Fibroblast of lung (primary cell): ENCODE results near the gene ADGRB3. TPM values are rescaled to one million over a fixed set of nuclear protein-coding genes. Genes with fewer than 3 reads are reported as not detected.
A peak's percentile ranks its signal among the peaks of the same experiment; 100 is the strongest.

Experiments used
- DNase-seq, 2 donors: peaks; one replicate each; pipeline versions ENCODE4 v3.0.0 to v3.0.0-alpha.2; 2010; ENCODE audit warnings: low read depth in 2 of 2
- H2AFZ ChIP-seq: 2 replicates; pipeline ENCODE4 v1.5.1; 2012; ENCODE audit warnings: low read length, control low read depth, inconsistent platforms
- H3K27ac ChIP-seq: 2 replicates; pipeline ENCODE4 v1.5.1; 2011; ENCODE audit warnings: low read length, control low read depth; ENCODE audit not compliant: insufficient read depth
- H3K27me3 ChIP-seq: 2 replicates; pipeline ENCODE4 v1.5.1; 2011; ENCODE audit warnings: mild to moderate bottlenecking, low read length; ENCODE audit not compliant: control insufficient read depth, insufficient read depth
- H3K36me3 ChIP-seq: 2 replicates; pipeline ENCODE4 v1.5.1; 2011; ENCODE audit warnings: low read length; ENCODE audit not compliant: control insufficient read depth, insufficient read depth
- H3K4me1 ChIP-seq: 2 replicates; pipeline ENCODE4 v1.5.1; 2011; ENCODE audit warnings: low read length; ENCODE audit not compliant: control insufficient read depth, insufficient read depth; ENCODE audit errors: extremely low read depth
- H3K4me2 ChIP-seq: 2 replicates; pipeline ENCODE4 v1.5.1; 2011; ENCODE audit warnings: low read length, control low read depth; ENCODE audit not compliant: insufficient read depth; ENCODE audit errors: extremely low read depth
- H3K4me3 ChIP-seq, 4 experiments: fragments of 200-600 bp in 1 of 4; sonication (generic) in 1 of 4; replicated peaks in 1 of 4; 2 replicates each; pipeline ENCODE4 v1.5.1; 2011 to 2016; ENCODE audit warnings: low read length in 4 of 4, low read depth in 3 of 4, mild to moderate bottlenecking in 3 of 4, control low read depth in 2 of 4, inconsistent platforms in 1 of 4, mixed read lengths in 1 of 4; ENCODE audit not compliant: insufficient read depth in 1 of 4; ENCODE audit errors: control extremely low read depth in 1 of 4
- H3K79me2 ChIP-seq: 2 replicates; pipeline ENCODE4 v1.5.1; 2012; ENCODE audit warnings: mild to moderate bottlenecking, low read length, inconsistent platforms; ENCODE audit not compliant: control insufficient read depth, insufficient read depth
- H3K9ac ChIP-seq: 2 replicates; pipeline ENCODE4 v1.5.1; 2011; ENCODE audit warnings: mild to moderate bottlenecking, low read length, control low read depth; ENCODE audit not compliant: insufficient read depth
- H3K9me3 ChIP-seq: 2 replicates; pipeline ENCODE4 v1.5.1; 2012; ENCODE audit warnings: low read depth, low read length; ENCODE audit not compliant: control insufficient read depth, insufficient read depth
- H4K20me1 ChIP-seq: 2 replicates; pipeline ENCODE4 v1.5.1; 2011; ENCODE audit warnings: low read length; ENCODE audit not compliant: control insufficient read depth, insufficient read depth; ENCODE audit errors: extremely low read depth
- CTCF ChIP-seq, 2 donors: IDR thresholded peaks in 1 of 2; conservative IDR thresholded peaks in 1 of 2; 1 replicate in 1 of 2; 2 replicates in 1 of 2; pipeline ENCODE4 v1.5.1; 2011 to 2012; ENCODE audit warnings: low read length in 2 of 2, control low read depth in 1 of 2, inconsistent platforms in 1 of 2, low read depth in 1 of 2, mild to moderate bottlenecking in 1 of 2
- EZH2 ChIP-seq: IDR thresholded peaks from 2 replicates; pipeline ENCODE4 v1.5.1; 2012; ENCODE audit warnings: low read length, control low read depth, mild to moderate bottlenecking; ENCODE audit errors: missing control alignments
- polyA plus RNA-seq, 2 donors: library from polyadenylated mRNA; depleted of rRNA in 1 of 2; stranded (reverse) in 1 of 2; unstranded in 1 of 2; fragments of >200 nt; gene quantifications; 2 replicates each; pipeline ENCODE4 v1.2.1, GENCODE V29; 2011 to 2012; ENCODE audit warnings: missing spikeins in 1 of 2
- total RNA-seq: library from RNA; depleted of rRNA; stranded (reverse); fragments of >200 nt; gene quantifications from 2 replicates; pipeline ENCODE4 v1.2.1, GENCODE V29; 2014

Gene ADGRB3
- total and polyA plus RNA-seq, 2 donors (not counting 1 experiment from before 2014, with no cell fraction given): 0.33 TPM; not detected in 1

GRCh38 chr6:69232911-69233448 lies 597.9 kb downstream of the ADGRB3 start:
- Histone ChIP-seq H3K36me3 (no peaks in the 10 kb centered on the region), H3K9ac (no peak overlapping the region), H2AFZ (no peak overlapping the region), H3K4me1 (no peaks in the 10 kb centered on the region), H3K4me3 (no peak overlapping the region), H4K20me1 (no peaks in the 10 kb centered on the region), H3K27ac (no peak overlapping the region), H3K9me3 (no peaks in the 10 kb centered on the region), H3K4me2 (no peak overlapping the region), H3K27me3 (no peaks in the 10 kb centered on the region), H3K79me2 (no peaks in the 10 kb centered on the region)
- DNase-seq: peak; percentile 65 to 75
- TF ChIP-seq CTCF (conservative IDR thresholded peaks at IDR 0.05 in 1 of 2, IDR thresholded peaks at IDR 0.05 in 1 of 2; ENCODE audit: low read depth in 1 of 2, low read length in 2 of 2) (no peak), EZH2 (no peak)

- no peak overlapping the region for H3K9ac ChIP-seq
- no peaks in the 10 kb centered on the region for H3K27me3 ChIP-seq
- no peaks in the 10 kb centered on the region for H3K9me3 ChIP-seq
- H3K4me1 ChIP-seq: no peaks in the 10 kb centered on the region
- H3K27ac ChIP-seq: no peak overlapping the region
- no peak overlapping the region for H3K4me3 ChIP-seq
- no peaks in the 10 kb centered on the region for H4K20me1 ChIP-seq
- no peak overlapping the region for H2AFZ ChIP-seq
- no peaks in the 10 kb centered on the region for H3K36me3 ChIP-seq
- H3K4me2 ChIP-seq: no peak overlapping the region
- no peaks in the 10 kb centered on the region for H3K79me2 ChIP-seq
- no peak for DNase-seq
- TF ChIP-seq CTCF (conservative IDR thresholded peaks at IDR 0.05 in 1 of 2, IDR thresholded peaks at IDR 0.05 in 1 of 2; ENCODE audit: low read depth in 1 of 2, low read length in 2 of 2) (no peak), EZH2 (no peak)
Measured at GRCh38 chr6:69238067-69238466, 603.0 kb downstream of the ADGRB3 start.

- Histone ChIP-seq H3K27ac (no peak overlapping the region), H3K4me2 (no peak overlapping the region), H3K4me3 (no peak overlapping the region), H4K20me1 (no peaks in the 10 kb centered on the region), H3K9me3 (no peaks in the 10 kb centered on the region), H3K79me2 (no peaks in the 10 kb centered on the region), H3K9ac (no peak overlapping the region), H3K36me3 (no peaks in the 10 kb centered on the region), H2AFZ (no peak overlapping the region), H3K4me1 (no peaks in the 10 kb centered on the region), H3K27me3 (no peaks in the 10 kb centered on the region)
- no peak for TF ChIP-seq CTCF (conservative IDR thresholded peaks at IDR 0.05 in 1 of 2, IDR thresholded peaks at IDR 0.05 in 1 of 2; ENCODE audit: low read depth in 1 of 2, low read length in 2 of 2)
- no peak for TF ChIP-seq EZH2
- DNase-seq: no peak
Measured at GRCh38 chr6:69246983-69247382, 611.9 kb downstream of the ADGRB3 start.
